ENCODE results near the gene HAUS7.

Gene HAUS7

GRCh38 chrX:153498453-153498852 is 28.1 kb upstream of the HAUS7 start:
- no peak for DNase-seq

GRCh38 chrX:153496590-153496959 is 26.2 kb upstream of the HAUS7 start:
- no peak for DNase-seq

GRCh38 chrX:153495903-153496589 is 25.7 kb upstream of the HAUS7 start:
- DNase-seq = no peak

- DNase-seq = no peak
Observed at GRCh38 chrX:153495362-153495751, 25.0 kb upstream of the HAUS7 start.

GRCh38 chrX:153494541-153495361 is 24.4 kb upstream of the HAUS7 start, which contains the start of gene BGN:
Gene BGN (plus strand): TSS chrX:153494980. CDS start chrX:153504632, 9,652 bp downstream.
- DNase-seq = no peak

GRCh38 chrX:153494061-153494460 is 23.7 kb upstream of the HAUS7 start:
- DNase-seq = no peak

- DNase-seq = no peak
Observed at GRCh38 chrX:153493085-153493484, 22.7 kb upstream of the HAUS7 start.

- DNase-seq = no peak
Observed at GRCh38 chrX:153492543-153492942, 22.2 kb upstream of the HAUS7 start.

GRCh38 chrX:153491918-153492317 is 21.5 kb upstream of the HAUS7 start:
- no peak for DNase-seq

- DNase-seq = no peak
Observed at GRCh38 chrX:153491351-153491914, 21.1 kb upstream of the HAUS7 start.

- no peak for DNase-seq
Observed at GRCh38 chrX:153490217-153490930, 20.0 kb upstream of the HAUS7 start.

- DNase-seq = no peak
Observed at GRCh38 chrX:153488231-153488914, 18.0 kb upstream of the HAUS7 start.

- no peak for DNase-seq
Observed at GRCh38 chrX:153487590-153488071, 17.3 kb upstream of the HAUS7 start.

- DNase-seq = no peak
Observed at GRCh38 chrX:153486171-153486570, 15.8 kb upstream of the HAUS7 start.

GRCh38 chrX:153485396-153486080 is 15.2 kb upstream of the HAUS7 start:
- no peak for DNase-seq

- no peak for DNase-seq
Observed at GRCh38 chrX:153482376-153483015, 12.1 kb upstream of the HAUS7 start.

GRCh38 chrX:153481043-153481442 is 10.7 kb upstream of the HAUS7 start:
- DNase-seq = no peak

- no peak for DNase-seq
Observed at GRCh38 chrX:153478746-153479145, 8.4 kb upstream of the HAUS7 start.

GRCh38 chrX:153477901-153478300 is 7.5 kb upstream of the HAUS7 start:
- no peak for DNase-seq

- no peak for DNase-seq
Observed at GRCh38 chrX:153477364-153477857, 7.0 kb upstream of the HAUS7 start.
